Lower leg skin (tissue), 3 donors: ENCODE measurements around the gene IL7R.

Source experiments
- POLR2A ChIP-seq, 2 donors: fragments of 450-650 bp; IDR thresholded peaks; one replicate each; pipeline ENCODE4 v1.6.1; 2016 to 2017; ENCODE audit warnings: antibody characterized with exemption in 2 of 2, mild to moderate bottlenecking in 1 of 2, moderate library complexity in 1 of 2
- TF ChIP-seq, protein P1 (sequence below), 3 donors: fragments of 450-650 bp; IDR thresholded peaks; one replicate each; pipeline ENCODE4 v1.5.1; 2016; ENCODE audit warnings: antibody characterized with exemption in 3 of 3, mild to moderate bottlenecking in 3 of 3, moderate library complexity in 2 of 3

DNA sequence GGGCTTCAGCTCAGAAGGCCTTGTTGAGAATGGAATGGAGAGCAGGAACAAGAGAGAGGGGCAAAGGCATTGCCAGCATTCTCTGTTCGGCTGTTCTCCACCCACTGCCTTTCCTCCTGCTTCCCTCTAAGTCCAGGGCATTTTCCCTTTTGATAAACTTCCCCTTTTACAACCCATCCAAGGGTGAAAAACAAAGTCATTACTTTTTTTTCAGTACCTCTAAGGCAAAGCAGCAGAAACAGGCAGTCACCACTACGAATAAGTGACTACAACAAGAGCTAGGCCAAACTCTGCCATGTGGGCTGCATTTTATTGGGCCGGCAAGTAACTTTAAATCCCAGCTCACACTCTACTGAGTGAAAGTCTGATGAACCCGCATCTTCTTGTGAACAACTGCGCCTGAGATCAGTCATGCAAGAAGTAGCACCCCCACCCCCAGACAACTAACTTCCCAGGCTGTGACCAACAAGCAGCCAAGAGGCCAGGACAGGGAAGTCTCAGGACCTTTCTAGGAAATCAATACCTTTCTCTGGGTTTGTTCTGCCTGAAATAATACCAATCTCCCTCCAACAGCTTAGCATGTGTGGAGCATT, 13.1 kb downstream of the IL7R start:
- TF ChIP-seq, protein P1, sequence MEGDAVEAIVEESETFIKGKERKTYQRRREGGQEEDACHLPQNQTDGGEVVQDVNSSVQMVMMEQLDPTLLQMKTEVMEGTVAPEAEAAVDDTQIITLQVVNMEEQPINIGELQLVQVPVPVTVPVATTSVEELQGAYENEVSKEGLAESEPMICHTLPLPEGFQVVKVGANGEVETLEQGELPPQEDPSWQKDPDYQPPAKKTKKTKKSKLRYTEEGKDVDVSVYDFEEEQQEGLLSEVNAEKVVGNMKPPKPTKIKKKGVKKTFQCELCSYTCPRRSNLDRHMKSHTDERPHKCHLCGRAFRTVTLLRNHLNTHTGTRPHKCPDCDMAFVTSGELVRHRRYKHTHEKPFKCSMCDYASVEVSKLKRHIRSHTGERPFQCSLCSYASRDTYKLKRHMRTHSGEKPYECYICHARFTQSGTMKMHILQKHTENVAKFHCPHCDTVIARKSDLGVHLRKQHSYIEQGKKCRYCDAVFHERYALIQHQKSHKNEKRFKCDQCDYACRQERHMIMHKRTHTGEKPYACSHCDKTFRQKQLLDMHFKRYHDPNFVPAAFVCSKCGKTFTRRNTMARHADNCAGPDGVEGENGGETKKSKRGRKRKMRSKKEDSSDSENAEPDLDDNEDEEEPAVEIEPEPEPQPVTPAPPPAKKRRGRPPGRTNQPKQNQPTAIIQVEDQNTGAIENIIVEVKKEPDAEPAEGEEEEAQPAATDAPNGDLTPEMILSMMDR (IDR thresholded peaks at IDR 0.05) = no peak
- no peak for TF ChIP-seq POLR2A (IDR thresholded peaks at IDR 0.05)
